ENCODE results near the gene FST.

DNA sequence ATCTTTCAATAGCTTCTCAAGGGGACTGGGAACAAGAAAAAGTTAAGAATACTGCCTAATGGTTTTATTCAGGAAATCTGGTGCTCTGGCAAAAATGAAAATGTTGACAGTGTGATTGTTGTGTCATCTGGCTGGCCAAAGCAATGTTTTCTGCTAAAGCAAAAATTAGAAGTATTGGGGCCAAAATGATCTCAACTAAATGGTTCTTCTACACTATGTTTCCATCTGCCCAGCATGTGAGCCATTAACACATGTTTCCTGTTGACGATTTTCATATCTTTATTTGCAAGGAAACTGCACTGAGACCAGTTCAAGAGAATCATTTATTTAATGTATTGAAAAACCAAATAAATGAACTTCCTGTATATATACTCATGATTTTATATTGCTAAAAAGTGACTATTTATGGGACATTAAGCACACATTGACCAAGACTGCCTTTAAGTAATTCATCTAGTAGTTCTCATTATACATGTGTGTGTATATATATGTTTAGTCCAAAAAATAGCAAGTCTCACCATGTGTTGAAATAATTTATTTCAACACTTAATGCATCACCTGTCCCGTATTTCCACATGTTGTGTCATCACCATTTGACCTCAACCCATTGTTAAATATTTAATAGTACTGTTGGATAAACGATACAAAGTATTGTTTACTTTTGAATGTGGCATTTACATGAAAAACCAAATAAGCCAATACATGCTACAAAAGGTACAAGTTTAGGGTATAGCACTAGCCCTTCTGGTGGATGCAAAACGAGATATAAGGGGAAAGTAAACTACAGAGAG lies 7.5 kb upstream of the FST start:
- TF ChIP-seq, protein P1, sequence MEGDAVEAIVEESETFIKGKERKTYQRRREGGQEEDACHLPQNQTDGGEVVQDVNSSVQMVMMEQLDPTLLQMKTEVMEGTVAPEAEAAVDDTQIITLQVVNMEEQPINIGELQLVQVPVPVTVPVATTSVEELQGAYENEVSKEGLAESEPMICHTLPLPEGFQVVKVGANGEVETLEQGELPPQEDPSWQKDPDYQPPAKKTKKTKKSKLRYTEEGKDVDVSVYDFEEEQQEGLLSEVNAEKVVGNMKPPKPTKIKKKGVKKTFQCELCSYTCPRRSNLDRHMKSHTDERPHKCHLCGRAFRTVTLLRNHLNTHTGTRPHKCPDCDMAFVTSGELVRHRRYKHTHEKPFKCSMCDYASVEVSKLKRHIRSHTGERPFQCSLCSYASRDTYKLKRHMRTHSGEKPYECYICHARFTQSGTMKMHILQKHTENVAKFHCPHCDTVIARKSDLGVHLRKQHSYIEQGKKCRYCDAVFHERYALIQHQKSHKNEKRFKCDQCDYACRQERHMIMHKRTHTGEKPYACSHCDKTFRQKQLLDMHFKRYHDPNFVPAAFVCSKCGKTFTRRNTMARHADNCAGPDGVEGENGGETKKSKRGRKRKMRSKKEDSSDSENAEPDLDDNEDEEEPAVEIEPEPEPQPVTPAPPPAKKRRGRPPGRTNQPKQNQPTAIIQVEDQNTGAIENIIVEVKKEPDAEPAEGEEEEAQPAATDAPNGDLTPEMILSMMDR (IDR thresholded peaks at IDR 0.05) = no peak
- no peak for TF ChIP-seq POLR2A (IDR thresholded peaks at IDR 0.05)
- TF ChIP-seq POLR2AphosphoS5 (IDR thresholded peaks at IDR 0.05) = no peak
- TF ChIP-seq EP300 (IDR thresholded peaks at IDR 0.05) = no peak
